OCI-LY7 (cell line): ENCODE measurements around the gene CLIC4.

ENCODE experiments used
- CTCF ChIP-seq: fragments of 200-600 bp; sonication (generic); conservative IDR thresholded peaks from 2 replicates; pipeline ENCODE4 v1.5.1; 2014; ENCODE audit warnings: mild to moderate bottlenecking, antibody characterized with exemption, low read length, moderate library complexity, mixed read lengths
- EZH2phosphoT487 ChIP-seq: fragments of 200-600 bp; sonication (generic); IDR thresholded peaks from 2 replicates; pipeline ENCODE4 v1.6.1; 2018; ENCODE audit warnings: low read depth, borderline replicate concordance, mild to moderate bottlenecking, mixed run types, antibody characterized with exemption, low read length, moderate library complexity, mixed read lengths

DNA sequence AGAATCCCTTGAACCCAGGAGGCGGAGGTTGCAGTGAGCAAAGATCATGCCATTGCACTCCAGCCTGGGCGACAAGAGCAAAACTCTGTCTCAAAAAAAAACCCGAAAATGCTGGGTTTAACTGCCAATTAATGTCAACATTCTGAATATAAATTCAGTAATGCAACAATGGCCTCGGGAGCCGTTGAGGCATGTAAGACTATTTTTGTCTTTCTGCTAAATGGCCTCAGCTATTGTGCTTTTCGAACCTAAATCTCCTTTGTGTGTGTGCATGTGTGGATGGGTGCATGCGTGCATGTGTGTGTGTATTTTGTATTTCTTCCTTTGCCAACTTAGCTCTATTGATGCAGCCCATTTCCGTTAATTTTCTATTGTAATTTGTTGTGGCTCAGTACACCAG, 31.6 kb downstream of the CLIC4 start:
- no peak for TF ChIP-seq CTCF
- no peak for TF ChIP-seq EZH2phosphoT487
